Right lung (tissue), 5 donors: ENCODE results near the gene ARIH1. TPM values are rescaled to one million over a fixed set of nuclear protein-coding genes. Genes with fewer than 3 reads are reported as not detected.

Source experiments
- polyA plus RNA-seq, 5 donors: library from polyadenylated mRNA; unstranded; fragments of 120-200 nt; gene quantifications; one replicate each; pipeline versions ENCODE4 v1.2.1 to v1.2.3, GENCODE V29; 2013; ENCODE audit warnings: inconsistent platforms in 1 of 5, low replicate concordance in 1 of 5; ENCODE audit not compliant: insufficient read length in 5 of 5, insufficient read depth in 1 of 5

The ARIH1 gene
- polyA plus RNA-seq, 5 donors, result 158 to 211 (median 201) TPM

Other genes with a start within 250 kb of the ARIH1 start
- 100 to 1,000 TPM; 431 to 641 (median 574) TPM for gene PKM, start 243.1 kb upstream of the ARIH1 start, polyA plus RNA-seq
- gene PARP6, start 201.8 kb upstream of the ARIH1 start, polyA plus RNA-seq, result 100 to 1,000 TPM; 110 to 161 (median 124) TPM
- 1 to 10 TPM; 1.8 to 3.6 (median 3.2) TPM for gene CELF6, start 154.2 kb upstream of the ARIH1 start, polyA plus RNA-seq
- gene HEXA, start 98.3 kb upstream of the ARIH1 start, polyA plus RNA-seq, result 100 to 1,000 TPM in 1 of 5 donors, 10 to 100 TPM in 4; 67.9 to 105 (median 82.1) TPM
- gene TMEM202, start 76.0 kb upstream of the ARIH1 start, polyA plus RNA-seq, result under 1 TPM in 1 of 5 donors, not detected in 4; 0.20 TPM
- 1 to 10 TPM in 2 of 5 donors, under 1 TPM in 2, not detected in 1; 0.13 to 1.6 (median 1.2) TPM for gene GOLGA6B, start 180.4 kb downstream of the ARIH1 start, polyA plus RNA-seq
- gene HIGD2B, start 211.9 kb downstream of the ARIH1 start, polyA plus RNA-seq, result not detected
- gene BBS4, start 211.9 kb downstream of the ARIH1 start, polyA plus RNA-seq, result 10 to 100 TPM; 40.1 to 63.4 (median 49.9) TPM